GM18909 (cell line): ENCODE results near the gene ADCY9.

Experiments used
- ATAC-seq: cut with Tn5 transposase; IDR thresholded peaks from one replicate; pipeline ENCODE4 v1.9.1; 2021; ENCODE audit warnings: mild to moderate bottlenecking; ENCODE audit not compliant: unreplicated experiment, poor library complexity

Gene ADCY9

DNA sequence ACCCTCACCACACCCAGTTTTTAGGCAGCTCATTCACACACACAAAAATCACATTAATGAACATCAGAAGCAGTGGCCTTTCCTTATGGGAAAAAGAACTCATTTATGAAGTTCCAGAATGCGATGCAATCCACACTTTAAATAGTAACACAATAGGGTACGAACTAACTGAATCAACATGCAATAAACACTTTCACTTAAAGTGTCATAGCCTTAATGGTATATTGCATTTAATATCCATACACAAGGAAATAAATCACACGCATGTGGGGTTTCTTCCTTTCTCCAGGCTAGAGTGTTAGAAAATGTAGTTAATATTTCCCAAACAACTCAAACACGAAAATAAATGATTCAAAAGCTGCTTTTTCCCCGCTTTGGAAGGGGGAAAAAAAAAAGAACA lies 19.7 kb downstream of the ADCY9 start:
- ATAC-seq, result no peak

DNA sequence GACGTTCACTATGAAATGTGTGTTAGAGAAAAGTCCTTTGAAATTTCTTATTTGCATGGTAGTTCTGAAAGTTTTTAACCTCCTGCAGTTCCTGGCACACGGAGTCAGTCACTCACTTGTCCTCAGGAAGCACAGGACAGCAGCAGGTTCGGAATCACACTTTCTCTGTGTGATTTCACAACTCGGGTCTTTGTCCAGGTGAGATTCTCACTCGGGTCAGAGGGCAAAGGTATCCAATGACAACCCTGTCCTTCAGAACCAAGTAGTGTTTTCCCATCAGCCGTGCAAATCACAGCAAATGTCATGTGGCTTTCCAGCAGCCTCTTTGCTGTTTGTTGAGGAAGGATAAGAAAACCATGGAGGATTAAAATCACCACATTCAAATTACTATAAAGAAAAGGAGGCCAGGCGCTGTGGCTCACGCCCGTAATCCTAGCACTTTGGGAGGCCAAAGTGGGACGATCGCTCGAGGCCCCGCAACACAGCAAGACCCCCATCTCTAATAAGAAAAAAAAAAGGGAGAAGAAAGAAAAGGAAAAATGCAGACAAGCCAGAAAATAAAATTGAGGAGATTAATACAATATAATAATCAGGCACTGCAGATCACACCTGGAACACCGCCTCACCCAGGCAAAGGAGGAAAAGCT lies 22.0 kb downstream of the ADCY9 start:
- no peak for ATAC-seq

DNA sequence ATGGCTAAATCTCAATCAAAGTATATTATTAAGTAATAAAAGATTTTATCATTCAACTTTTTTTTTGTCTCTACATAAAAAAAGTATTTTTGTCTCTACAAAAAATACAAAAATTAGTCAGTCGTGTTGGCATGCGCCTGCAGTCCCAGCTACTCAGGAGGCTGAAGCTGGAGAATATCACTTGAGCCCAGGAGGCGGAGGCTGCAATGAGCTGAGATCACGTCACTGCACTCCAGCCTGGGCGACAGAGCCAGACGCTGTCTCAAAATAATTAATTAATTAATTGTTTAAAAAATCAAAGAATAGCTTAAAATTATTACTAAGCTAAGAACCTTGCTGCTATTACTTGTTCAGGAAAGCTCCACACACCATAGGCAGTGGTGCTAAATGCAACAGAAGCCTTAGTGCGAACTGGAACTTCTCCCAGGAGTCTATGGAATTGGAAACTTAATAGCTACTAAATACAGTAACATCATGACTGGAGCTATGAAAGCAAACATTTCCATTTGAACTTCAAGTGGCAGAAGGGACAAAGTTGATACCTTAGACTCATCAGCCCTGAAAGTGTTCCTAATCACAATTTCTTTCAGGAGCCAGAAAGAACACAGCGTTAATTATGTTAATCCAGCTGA lies 22.6 kb downstream of the ADCY9 start:
- no peak for ATAC-seq

DNA sequence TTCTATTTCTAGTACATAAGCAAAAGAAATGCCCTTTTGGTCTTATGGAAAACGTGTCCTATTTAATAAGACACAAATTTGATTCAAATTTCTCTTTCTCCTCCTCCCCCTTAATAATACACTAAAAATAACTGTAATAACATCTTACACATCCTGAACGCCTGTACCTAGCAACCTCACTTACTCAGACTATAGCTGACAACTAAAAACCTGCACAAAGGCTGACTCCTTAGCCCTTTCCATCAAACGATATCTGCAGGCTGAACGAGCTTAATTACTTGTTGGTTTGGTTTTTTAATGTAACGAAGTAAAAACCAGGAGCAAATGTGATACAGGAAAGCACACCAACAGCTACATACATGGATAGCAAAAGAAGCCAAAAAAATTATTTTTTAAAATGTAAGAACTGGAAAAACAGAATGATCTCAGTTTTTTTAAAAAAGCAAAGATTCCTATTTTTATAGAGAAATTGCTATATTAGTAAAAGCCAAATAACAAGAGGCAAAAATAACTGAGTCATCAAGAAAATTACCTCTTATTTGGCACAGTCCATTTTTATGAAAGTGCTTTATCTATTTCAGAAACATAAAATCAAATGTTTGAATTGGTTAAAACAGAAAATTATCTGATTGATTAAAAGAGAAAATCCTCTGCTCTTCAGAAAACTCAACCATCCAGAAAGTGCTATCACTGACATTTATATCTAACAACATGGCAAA lies 23.5 kb downstream of the ADCY9 start:
- no peak for ATAC-seq

DNA sequence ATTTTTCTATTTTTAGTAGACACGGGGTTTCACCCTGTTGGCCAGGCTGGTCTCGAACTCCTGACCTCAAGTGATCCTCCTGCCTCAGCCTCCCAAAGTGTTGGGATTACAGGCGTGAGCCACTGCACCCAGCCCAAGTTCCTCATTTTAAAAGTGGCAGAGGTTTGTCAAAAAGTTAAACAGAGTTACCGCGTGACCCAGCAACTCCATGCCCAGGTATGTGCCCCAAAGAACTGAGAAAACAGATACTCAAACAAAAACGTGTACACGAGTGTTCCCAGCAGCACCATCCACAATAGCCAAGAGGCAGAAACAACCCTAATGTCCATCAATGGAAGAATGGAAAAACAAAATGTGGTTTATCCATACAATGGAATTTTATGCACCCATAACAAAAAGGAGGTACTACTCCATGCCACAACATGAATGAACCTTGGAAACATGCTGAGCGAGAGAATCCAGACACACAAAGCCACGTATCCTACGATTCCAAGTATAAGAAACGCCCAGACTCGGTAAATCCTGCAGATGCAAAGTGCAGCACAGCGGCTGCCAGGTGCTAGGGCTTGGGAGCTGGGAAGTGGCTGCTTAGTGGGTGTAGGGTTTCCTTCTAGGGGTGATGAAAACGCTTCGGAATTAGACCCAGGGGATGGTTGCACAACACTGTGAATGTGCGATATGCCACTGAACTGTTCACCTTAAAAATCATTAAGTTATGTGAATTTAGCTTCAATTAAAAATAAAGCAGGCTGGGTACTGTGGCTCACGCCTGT lies 24.8 kb downstream of the ADCY9 start:
- ATAC-seq, result no peak

DNA sequence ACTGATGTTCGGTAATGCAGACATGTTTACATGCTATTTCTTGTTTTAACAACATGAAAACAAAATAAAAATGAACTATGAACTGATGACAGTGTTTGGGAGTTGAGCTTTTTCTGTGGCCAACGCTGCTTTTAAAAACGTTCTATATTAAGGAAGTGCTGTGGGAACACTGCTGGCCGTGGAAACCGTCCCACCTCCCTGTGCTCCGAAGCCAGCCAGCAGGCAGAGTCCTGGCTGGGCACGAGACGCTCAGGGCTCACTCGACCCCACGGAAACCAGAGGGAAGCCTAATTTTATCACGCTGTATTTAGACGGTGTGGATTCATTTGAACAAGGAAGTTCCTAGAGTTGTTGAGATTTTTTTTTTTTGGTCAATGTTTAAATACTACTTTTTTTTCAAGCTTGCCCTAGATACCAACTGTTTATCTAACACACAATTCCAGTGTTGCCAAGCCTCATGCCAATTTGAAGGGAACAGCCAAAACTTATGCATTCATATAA lies 25.8 kb downstream of the ADCY9 start:
- ATAC-seq, result no peak

DNA sequence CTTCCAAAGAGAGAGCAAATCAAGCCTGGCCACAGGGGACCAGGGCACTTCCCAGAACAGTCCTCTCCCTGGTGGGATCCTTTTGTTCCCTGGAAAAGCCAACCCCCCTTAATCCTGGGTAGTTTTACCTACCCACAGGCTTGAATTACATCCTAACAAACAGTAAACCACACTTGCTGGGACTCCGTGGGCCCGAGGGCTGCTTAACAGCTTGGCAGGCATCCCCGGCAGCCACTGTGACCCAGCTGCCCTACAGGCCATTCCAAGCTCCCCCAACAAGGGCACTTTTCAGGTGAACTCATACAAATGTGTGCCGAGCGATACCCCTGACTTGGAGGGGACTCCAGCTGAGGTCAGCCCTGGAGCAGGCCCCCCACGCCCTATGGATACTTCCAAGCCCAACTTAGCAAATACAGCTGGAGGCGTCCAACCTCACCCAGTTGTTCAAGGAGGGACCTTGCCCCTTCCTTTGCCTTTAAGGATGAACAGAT lies 26.4 kb downstream of the ADCY9 start:
- no peak for ATAC-seq

DNA sequence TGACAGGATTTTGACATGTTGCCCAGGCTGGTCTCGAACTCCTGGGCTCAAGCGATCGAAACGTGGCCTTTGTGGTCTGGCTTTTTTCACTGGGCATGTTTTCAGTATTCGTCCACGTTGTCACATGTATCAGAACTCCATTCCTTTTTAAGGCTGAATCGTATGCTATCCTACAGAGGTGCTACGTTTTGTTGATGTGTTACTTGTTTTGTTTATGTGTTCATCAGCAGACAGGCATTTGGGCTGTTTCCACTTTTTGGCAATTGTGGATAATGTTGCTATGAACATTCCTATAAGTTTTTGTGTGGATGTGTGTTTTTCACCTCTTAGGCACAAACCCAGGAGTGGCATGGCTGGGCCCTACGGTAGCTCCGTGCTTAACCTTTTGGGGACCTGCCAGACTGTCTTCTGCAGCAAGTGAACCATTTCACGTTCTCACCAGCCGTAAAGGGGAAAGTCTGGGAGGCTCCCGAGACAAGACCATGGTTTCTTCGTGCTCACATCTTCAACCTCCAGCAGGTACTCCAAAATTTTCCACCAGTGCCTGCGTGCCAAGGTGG lies 26.9 kb downstream of the ADCY9 start:
- no peak for ATAC-seq

DNA sequence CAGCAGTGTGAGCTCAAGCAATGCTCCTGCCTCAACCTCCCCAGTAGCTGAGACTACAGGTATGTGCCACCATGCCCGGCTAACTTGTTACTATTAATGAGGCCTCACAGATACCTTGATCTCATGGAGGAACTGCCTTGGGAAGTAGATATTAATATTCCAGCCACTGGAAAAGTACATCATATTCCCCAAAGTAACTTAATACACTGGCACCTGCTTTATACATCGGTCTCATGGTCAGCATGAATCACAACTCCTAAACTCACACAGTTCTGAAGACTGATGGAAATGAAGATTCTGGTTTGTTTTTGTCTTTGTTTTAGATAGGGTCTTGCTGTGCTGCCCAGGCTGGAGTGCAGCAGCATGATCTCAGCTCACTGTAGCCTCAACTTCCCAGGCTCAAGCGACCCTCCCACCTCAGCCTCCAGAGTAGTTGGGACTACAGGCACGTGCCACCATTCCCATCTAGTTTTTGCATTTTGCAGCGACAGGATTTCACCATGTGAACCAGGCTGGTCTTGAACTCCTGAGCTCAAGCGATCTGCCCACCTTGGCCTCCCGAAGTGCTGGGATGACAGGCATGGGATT lies 28.2 kb downstream of the ADCY9 start:
- ATAC-seq, result no peak

DNA sequence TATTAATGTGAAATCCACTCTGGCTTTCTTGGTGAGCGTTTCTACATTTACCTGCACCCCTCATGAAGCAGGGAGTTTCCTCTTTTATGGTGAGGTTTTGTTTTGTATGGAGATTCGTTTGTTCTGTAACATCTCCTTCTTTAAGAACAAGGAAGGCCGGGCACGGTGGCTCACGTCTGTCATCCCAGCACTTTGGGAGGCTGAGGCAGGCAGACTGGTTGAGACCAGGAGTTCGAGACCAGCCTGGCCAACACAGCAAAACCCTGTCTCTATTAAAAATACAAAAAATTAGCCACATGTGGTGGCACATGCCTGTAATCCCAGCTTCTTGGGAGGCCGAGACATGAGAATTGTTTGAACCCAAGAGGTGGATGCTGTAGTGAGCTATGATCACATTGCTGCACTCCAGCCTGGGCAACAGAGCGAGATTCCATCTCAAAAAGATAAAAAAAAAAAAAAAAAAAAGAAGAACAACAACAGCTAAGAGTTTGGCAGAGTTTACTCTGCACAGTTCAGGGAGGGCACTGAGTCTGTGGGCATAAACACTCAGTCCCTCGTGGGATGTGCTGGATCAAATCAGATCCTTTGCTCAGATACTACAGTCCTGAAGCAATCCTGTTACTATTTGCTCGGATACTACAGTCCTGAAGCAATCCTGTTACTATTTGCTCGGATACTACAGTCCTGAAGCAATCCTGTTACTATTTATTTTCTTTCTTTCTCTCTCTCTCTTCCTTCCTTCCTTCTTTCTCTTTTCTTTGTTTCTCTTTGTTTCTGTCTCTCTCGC lies 28.9 kb downstream of the ADCY9 start:
- no peak for ATAC-seq

DNA sequence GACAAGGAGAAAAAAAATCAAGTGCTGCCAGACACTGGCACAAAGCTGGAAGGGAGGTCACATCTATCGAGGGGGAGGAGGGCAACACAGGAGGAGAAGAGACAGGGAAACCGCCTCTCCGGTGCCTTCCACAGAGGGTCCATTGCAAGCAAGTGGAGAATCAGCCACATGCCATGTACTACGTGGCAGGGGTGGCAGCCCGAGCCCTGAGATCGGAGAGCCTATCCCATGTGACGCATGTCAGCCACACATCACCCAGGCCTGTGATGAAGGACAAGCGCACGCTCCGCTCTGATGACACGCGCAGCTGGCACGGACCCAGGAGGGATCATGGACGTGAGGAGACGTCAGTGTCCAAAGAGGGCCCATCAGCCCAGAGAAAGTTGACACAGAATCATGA lies 30.1 kb downstream of the ADCY9 start:
- no peak for ATAC-seq

DNA sequence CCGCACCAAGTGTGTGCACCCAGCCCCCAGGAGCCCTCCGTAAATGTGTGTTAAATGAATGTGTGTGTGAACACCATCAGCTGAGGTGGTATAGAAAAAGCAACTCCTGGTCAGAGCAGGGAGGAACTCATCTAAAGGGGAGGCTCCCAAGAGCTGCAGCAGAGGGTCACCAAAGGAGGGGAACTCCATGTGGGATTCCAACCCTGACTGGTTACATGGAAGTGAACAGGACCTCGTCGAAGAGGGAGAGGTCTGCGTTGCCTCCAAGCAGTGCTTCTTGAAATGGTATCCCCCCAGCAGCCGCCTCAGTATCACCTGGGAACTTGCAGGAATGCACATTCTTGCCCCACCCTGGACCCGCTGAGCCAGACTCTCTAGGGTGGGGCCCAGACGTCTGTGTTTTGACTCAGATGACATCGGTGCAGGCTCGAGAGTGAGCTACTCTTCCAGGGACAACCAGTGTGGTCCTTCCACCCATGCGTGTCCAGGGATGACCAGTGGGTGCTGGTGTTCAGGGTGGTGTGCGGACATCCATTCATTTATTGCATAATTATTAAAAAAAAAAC lies 30.8 kb downstream of the ADCY9 start:
- no peak for ATAC-seq

DNA sequence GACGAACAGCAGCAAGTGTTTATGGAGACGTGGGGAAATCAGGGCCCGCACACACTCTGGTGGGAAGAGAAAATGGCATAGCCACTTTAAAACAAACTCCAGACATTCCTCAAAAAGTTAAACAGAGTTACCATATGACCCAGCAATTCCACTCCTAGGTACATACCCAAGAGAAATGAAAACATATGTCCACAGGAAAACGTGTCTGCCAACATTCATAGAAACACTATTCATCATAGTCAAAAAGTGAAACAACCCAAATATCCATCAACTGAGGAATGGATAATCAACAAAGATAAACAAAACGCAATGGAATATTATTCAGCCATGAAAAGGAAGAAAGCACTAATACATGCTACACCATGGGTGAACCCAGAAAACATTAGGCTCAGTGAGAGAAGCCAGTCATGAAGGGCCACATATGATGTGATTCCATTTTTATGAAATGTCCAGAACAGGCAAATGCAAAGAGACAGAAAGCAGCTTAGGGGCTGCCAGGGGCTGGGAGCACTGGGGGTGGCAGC lies 32.8 kb downstream of the ADCY9 start:
- no peak for ATAC-seq

DNA sequence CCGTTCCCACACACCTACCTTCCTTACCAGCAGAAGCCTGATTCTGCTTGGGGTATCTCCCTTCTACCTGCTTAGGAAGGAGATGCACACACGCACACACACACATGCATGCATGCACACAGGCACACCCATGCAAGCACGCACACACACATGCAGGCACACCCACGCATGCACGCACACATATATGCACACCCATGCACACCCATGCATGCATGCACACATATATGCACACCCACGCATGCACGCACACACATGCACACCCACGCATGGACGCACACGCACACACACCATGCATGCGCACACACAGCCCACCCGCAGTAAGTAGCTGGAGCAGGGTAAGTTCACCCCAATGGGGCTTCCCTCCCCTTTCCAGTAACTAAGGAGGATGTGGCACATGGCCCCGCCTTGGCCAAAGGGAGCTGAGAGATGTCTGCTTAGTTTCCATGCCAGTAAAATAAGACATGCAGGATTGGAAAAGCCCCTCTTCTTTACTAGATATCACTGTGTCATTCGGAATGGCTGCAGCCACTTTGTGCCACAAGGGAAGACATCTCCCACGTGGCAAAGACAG lies 33.7 kb downstream of the ADCY9 start:
- no peak for ATAC-seq

DNA sequence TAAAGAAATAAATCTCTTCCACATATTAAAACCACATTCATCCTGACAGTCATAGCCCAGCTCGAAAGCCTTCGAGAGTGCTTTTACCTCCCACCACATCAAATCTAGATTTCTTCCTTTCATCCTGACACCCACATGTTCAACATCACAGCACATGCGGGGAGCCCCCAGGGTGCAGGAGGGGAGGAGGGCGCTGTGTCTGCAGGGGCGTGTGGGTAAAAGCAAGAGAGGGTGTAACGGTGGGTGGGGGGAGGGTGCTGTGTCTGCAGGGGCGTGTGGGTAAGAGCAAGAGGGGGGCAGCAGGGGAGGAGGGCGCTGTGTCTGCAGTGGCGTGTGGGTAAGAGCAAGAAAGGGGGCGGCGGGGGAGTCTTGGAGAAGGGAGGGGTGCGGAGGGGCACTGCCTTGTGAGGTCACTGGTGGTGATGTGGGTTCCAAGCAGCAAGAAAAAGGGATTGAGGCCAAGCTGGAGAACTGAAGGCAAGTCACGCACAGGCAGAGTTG lies 34.7 kb downstream of the ADCY9 start:
- ATAC-seq, result no peak

DNA sequence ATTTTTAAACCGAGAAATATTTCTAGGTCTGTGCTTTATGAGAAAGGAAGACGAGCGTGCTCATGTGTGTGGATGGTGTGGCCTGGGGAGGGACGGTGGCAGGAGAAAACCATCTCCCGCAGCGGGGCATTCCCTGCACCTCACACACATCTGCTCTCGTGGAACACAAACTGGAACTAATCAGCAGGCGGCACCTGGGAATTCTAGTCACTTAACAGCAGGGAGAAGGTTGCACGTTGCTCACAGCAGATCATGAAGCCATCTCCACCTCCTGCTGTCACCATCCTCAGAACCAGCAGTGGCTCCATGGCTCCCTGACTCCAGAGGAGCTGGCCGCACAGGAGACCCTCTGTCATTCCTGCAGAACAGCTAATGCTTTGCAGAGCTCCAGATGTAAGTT lies 35.2 kb downstream of the ADCY9 start:
- ATAC-seq, result no peak

DNA sequence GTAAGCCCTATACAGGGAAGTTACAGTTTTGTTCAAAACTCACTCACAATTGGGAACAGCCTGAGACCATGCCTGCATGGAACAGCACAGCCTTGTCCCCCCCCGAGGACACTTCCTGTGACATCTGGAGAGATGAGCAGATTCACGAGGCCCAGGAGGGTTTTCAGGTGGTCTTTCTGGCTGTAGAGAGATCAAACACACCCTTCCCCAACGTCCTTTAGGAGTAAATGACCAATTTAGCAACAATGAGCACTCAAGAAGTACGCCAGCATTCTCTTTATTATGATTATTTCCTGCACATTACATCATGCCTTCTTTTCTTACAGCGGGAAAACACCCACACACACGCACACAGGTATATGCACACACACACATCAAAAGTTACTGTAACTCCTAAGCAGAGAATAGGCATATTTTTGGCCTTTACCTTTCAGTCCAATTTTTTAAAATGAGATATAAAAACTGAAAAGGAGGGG lies 39.0 kb downstream of the ADCY9 start:
- ATAC-seq, result no peak

DNA sequence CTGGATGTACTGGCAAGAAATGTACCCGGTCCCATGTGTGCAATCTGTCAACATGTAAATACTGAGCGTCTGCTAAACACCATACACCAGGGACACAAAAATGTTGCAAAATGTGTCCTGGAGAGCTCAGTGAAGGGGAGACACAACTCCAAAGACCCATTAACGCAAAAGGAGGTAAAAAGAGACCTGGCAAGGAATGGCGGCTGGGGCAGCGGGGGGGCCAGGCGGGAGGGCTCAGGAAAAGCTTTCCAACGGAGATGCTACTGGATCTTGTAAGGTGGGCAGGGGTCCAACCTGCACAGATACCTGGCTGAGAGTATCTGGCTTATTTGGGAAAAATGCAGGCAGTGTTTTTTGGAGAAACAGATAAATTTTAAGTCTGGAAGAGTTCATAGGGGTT lies 40.7 kb downstream of the ADCY9 start:
- ATAC-seq, result no peak
